Panc1 (cell line): ENCODE data around the gene TBC1D22A.

Source experiments
- POLR2AphosphoS5 ChIP-seq: IDR thresholded peaks from 2 replicates; pipeline ENCODE4 v1.6.1; 2012; ENCODE audit warnings: mild to moderate bottlenecking, low read depth, low read length, moderate library complexity
- TF ChIP-seq, protein P1 (sequence below): fragments of 450-650 bp; IDR thresholded peaks from 2 replicates; pipeline ENCODE4 v1.5.1; 2017; ENCODE audit warnings: mild to moderate bottlenecking
- TF ChIP-seq, protein P2 (sequence below), 2 experiments: IDR thresholded peaks; 2 replicates each; pipeline ENCODE4 v1.6.1; 2011 to 2012; ENCODE audit warnings: low read depth in 2 of 2, control low read depth in 1 of 2, low read length in 1 of 2, mild to moderate bottlenecking in 1 of 2, moderate library complexity in 1 of 2; ENCODE audit not compliant: insufficient read depth in 1 of 2

DNA sequence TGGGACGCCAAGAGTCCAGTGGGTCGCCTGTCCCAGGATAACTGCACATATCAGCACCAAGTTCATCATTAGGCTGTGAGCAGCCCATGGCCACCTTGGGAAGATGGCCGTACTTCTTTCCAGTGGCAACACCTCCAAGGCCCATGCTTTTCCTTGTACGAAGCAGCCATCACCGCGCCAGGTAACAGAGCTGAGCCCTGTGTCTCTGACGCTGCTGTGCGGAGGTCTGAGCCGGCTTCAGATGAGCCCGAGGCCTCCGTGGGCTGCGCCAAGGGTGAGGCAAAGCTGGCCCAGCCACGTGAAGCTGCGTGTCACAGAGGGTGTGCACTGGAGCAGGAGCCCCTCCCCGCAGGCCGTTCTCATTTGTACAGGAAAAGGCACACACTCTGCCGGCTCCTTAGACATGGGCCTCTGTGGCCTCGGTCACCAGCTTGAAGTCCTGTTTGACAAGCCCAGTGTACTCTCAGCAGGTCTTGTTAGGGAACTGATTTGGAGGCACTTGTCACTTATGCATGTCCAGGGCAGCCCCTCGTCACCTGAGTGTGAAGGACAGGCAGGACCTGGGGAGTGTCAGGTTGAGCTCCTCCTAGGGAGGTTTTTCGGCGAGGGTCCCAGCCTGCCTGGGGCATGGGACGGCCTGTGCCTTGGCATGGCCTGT, 401.5 kb downstream of the TBC1D22A start:
- TF ChIP-seq, protein P1, sequence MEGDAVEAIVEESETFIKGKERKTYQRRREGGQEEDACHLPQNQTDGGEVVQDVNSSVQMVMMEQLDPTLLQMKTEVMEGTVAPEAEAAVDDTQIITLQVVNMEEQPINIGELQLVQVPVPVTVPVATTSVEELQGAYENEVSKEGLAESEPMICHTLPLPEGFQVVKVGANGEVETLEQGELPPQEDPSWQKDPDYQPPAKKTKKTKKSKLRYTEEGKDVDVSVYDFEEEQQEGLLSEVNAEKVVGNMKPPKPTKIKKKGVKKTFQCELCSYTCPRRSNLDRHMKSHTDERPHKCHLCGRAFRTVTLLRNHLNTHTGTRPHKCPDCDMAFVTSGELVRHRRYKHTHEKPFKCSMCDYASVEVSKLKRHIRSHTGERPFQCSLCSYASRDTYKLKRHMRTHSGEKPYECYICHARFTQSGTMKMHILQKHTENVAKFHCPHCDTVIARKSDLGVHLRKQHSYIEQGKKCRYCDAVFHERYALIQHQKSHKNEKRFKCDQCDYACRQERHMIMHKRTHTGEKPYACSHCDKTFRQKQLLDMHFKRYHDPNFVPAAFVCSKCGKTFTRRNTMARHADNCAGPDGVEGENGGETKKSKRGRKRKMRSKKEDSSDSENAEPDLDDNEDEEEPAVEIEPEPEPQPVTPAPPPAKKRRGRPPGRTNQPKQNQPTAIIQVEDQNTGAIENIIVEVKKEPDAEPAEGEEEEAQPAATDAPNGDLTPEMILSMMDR = no peak
- no peak for TF ChIP-seq POLR2AphosphoS5
- TF ChIP-seq, protein P2, sequence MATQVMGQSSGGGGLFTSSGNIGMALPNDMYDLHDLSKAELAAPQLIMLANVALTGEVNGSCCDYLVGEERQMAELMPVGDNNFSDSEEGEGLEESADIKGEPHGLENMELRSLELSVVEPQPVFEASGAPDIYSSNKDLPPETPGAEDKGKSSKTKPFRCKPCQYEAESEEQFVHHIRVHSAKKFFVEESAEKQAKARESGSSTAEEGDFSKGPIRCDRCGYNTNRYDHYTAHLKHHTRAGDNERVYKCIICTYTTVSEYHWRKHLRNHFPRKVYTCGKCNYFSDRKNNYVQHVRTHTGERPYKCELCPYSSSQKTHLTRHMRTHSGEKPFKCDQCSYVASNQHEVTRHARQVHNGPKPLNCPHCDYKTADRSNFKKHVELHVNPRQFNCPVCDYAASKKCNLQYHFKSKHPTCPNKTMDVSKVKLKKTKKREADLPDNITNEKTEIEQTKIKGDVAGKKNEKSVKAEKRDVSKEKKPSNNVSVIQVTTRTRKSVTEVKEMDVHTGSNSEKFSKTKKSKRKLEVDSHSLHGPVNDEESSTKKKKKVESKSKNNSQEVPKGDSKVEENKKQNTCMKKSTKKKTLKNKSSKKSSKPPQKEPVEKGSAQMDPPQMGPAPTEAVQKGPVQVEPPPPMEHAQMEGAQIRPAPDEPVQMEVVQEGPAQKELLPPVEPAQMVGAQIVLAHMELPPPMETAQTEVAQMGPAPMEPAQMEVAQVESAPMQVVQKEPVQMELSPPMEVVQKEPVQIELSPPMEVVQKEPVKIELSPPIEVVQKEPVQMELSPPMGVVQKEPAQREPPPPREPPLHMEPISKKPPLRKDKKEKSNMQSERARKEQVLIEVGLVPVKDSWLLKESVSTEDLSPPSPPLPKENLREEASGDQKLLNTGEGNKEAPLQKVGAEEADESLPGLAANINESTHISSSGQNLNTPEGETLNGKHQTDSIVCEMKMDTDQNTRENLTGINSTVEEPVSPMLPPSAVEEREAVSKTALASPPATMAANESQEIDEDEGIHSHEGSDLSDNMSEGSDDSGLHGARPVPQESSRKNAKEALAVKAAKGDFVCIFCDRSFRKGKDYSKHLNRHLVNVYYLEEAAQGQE (IDR thresholded peaks at IDR 0.05; ENCODE audit: insufficient read depth in 1 of 2, low read depth in 2 of 2, low read length in 1 of 2) = no peak
